M059J (cell line): ENCODE measurements around the gene DIS3L. TPM values are rescaled to one million over a fixed set of nuclear protein-coding genes. Genes with fewer than 3 reads are reported as not detected.
"Not testable (repeated sequence)": the region's sequence is repeated elsewhere in the genome, so short reads cannot be mapped to it uniquely, and the experiment has no call there.

Source experiments
- DNase-seq: peaks from one replicate; pipeline ENCODE4 v3.0.0-alpha.2; 2012; ENCODE audit warnings: low read depth
- total RNA-seq: library from RNA; depleted of rRNA; stranded (reverse); fragments of >200 nt; shearing (Covaris generic); gene quantifications from 2 replicates; pipeline ENCODE4 v1.2.3, GENCODE V29; 2014

The DIS3L gene
- total RNA-seq, 1 experiment from 2014 or later, result 9.9 TPM

DNA sequence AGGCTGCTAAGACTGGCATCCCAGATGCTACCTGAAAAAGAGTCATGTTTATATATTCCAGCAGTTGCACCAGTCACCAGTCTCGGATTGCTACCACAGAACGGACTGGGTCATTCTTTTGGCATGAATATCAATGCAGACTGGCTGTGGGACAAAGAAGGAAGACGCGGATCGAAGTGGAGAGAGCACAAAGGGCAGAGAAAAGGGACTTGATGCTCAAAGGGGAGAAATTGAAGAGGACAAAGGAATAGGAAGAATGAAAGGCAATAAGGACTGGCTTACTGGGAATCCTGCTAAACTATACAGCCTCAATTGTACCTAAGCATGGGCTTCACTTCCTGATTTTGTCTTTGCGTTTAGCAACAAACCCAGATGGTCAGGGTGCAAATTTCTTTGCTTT is 15.3 kb upstream of the DIS3L start:
- peak; percentile 27 for DNase-seq

DNA sequence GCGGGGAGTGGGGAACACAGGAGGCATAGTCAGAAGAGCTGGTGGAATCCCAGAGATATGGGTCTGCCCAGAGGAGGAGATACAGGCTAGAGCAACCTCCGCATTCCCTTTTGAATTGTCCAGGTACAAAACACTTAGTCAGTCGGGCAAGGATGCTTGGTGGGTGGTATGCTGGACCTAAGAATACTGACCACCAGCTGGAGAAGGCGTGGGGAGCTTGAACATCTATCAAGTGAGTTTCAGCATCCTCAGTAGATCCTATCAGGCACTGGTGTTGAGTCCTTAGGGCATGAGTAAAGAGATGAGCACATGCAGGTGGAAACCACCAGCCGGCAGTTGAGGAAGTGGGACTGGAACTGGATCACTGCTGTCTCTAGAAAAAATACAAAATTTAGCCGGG is 14.7 kb upstream of the DIS3L start:
- DNase-seq, result no peak

DNA sequence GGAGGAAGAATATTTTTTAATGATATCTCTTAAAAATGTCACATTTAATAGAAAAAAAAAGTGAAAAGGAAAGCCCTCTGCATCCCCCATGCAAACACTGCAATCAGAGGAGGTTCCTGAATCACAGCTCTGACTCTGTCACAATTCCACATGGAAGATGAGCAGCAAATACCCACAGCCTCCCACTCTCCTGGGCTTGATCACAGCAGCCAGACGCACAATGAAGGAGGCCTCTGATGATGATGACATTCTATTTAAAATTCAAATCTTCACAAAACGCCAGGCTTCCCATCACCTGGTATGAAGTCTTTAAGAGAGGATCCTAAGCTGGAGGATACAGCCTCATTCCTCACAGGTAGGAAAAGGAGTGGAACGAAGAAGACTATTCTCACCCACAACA is 9.1 kb upstream of the DIS3L start:
- no peak for DNase-seq

DNA sequence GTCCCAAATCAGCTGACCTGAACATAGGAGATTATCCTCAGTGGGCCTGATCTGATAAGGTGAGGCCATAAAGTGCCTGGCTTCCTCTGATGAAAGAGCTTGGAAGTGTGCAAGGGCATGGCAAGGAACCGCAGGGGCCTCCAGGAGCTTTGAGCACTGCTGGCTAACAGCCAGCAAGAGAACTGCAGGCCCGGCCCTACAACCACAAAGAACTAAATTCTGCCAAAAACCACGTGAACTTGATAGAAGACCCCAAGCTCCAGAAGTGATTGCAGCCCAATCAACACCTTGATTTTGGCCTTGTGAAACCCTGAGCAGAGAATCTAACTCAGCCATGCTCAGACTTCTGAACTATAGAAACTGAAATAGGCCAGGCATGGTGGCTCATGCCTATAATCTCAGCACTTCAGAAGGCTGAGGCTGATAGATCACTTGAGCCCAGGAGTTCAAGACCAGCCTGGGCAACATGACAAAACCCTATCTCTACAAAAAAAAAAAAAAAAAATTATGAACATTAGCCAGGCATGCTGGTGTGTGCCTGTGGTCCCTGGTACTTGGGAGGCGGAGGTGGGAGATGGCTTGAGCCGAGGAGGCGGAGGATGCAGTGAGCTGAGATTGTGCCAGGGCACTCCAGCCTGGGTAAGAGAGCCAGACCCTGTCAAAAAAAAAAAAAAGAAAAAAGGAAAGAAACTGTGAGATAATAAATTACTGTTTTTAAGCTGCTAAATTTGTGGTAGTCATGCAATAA is 7.7 kb upstream of the DIS3L start:
- DNase-seq, result no peak

DNA sequence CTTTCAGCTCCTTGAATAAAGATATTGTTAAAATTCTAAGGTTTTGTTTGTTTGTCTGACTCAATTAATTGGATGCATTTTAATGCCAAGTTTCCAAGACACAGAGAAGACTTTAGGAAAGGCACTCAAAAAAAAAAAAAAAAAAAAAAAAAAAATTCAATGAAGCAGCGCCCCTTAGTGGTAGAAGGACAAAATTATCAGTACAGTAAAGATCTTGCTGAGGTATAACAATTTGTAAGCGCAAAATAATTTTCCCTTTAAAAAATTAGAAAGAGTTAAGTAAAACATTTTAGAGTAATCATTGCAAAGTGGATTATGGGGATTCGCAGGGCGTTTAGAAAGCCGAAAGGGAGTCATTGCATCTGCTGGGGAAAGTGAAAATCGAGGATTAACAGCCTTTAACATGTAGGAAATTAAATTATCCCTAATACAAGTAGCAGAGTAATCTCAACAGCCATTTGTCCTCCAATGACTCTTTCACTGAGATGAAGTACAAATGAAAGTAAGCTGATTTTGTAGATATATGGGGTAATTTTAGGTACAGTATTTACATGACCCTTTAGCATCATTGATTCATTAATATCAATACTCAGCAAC is 5.8 kb upstream of the DIS3L start:
- DNase-seq, result peak; percentile 41

DNA sequence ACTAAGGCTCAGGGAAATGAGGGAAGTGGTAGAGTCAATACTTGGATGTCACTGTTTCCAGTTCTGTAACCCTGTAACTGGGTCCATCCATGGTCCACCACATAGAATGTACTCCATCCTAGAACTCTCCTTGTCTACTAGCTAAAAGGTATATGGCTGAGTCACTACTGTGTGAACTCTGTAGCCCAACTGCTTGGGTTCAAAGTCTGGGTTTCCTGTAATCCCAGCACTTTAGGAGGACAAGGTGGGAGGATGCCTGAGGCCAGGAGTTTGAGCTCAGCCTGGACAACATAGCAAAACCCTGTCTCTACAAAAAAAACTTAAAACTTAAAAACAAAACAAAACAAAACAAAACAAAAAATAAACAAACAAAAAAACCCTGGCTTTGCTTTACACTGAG is 5.3 kb upstream of the DIS3L start:
- DNase-seq, result no peak

DNA sequence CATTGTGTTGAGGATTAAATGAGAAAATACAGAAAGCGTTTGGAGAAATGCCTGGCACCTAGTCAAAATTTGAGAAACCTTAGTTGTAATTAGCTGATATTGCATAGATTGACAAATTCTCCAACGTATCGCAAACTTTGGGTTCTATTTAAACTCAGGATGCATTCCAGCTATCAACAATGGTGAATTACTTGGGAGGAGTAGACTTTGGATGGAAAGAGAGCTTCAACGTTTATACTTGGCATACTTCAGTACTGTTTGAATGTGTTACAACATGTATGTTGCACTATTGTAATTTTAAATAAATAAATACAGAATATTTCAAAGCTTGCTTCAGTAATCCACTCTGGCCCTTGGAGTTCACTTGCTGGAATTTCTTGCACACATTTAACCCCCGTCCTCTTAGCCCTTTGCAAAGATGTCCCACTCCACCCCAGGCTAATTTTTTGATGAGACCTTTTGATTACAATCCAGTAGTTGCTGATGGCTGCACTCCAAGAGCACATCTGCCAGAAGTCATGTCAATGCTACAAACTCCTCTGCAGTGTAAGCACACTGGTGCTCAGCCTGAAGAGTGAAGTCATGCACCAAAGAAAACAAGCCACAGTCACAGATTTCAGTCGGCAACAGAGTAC is 4.7 kb upstream of the DIS3L start:
- no peak for DNase-seq

DNA sequence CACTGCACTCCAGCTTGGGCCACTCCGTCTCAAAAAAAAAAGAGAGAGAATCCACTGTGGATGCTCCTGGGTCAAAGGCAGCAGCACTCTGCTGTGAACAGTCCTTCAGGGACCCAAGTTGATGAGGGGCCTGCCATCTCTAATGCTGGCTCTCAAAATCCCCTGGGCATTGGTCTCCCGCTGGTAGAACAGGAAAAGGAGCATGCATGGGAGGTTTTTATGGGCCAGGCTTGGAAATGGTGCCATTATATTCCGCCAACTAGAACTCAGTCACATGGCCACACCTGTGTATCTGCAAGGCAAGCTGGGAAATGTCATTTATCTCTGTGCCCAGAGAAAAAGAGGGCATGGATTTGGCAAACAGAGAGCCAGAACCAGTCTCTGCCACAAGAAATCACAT is 3.4 kb upstream of the DIS3L start:
- DNase-seq, result no peak

DNA sequence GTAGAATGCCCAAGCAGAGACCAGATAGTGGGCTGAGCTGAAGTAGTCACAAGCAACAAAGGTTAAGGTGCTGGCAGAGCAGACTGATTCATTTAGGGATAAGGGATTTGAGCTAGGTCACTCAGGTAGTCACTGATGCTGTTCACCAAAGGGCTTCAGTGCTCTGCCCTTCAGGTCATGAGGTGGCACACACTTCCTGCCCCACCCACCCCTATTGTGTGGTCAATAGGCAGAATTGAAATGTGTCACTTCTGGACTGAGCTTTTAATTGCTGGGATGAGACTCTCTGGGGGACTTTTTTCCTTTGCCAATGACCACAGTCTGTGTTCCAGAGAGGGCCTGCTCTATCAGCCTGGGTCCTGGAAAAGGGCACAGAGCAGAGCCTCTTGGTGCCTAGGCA is 2.9 kb upstream of the DIS3L start:
- DNase-seq, result no peak

DNA sequence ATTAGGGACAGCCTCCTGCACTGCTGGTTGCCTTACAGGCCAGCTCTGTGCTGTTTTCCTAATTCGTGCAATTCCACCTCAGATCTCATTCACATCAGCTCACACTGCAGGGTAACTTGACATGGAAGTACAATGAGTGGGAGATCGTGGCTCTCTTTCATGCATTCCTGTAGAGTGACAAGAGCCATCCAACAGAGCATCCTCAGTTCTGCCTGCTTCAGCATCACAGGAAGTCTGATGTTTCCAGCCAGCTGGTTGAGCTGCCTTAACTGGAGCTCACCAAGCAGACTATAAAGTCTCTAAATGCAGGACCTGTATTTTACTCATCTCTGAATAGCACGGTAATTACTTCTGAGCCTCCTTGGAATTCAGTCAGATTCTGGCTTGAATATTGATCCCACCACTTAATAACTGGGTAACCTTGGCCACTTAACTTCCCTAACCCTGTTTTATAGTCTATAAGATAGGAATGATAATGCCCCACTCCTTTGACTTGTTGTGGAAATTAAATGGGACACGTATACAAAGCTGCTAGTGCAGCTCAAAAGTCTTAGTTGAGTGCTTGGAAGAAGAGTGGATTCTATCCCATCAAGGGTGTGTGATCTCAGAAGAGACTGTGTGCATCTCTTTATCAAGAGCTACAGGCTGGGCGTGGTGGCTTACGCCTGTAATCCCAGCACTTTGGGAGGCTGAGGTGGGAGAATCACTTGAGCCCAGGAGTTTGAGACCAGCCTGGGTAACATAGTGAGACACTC is 1.4 kb upstream of the DIS3L start:
- no peak for DNase-seq

DNA sequence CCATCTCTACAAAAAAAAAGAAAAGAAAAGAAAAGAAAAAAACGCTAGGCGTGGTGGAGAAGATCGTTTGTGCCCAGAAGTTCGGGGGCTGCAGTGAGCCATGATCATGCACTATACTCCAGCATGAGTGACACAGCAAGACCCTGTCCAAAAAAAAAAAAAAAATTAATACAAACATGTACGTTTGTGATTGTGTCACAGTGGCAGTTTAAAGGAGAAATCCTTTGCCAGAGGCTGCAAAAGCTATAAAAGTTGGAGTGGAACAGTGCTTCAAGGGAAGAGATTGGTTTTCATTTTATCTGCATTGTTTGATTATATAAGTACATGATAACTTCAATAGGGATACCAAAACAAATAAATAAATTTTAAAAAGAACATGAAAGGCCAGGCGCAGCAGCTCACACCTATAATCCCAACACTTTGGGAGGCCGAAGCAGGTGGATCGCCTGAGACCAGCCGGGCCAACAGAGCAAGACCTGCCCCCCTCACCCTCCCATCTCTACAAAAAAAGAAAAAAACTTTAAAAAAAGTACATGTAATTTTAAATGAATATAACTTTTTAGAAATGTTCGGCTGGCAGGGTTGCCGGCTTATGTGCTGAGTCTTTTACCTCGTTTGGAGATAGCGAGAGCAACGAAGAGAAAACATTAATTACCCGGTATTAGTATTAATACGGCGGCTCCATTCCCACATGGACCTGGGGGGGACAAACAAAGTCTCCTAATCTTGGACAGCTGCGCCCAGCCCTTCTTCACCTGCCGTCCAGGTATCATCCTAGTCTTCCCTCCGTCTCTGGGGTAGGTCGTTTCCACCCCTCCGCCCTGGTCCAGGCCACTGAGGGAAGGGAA is 573 bp upstream of the DIS3L start:
- no peak for DNase-seq

DNA sequence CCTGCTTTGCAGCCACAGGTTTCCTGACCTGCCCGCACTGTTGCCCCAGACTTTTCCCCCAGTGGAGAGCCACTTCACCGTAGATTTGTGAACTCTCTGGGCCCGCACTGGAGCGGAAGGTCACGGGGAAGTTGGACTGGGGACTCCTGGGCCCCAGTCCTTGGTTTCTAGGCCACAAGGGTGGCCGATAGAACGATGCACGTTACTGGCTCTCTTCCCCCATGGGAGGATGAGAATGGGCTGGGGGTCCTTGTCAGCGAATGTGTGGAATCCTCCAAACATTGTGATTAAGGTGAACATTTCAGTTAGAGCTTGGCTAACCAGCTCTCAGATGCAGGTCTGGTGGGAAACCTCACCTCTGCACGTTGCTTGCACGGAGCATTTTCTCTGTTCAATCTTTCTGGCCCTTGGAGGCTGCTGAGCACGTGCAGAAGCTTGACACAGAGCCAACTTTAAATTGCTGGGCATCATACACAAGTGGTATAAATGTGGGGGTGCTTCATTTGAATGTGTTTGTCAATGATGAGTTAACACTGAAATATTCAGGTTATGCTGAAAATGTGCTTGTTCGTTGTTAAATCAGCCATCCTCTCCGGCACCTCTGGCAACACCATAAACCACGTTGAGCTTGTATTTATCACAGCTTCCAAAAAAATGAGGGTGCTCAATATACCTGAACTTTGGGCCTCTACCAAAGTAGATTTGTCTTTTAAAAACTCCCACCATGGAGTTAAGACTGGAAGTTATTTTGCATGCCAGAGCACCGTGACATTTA is 976 bp downstream of the DIS3L start:
- peak; percentile 87 for DNase-seq

DNA sequence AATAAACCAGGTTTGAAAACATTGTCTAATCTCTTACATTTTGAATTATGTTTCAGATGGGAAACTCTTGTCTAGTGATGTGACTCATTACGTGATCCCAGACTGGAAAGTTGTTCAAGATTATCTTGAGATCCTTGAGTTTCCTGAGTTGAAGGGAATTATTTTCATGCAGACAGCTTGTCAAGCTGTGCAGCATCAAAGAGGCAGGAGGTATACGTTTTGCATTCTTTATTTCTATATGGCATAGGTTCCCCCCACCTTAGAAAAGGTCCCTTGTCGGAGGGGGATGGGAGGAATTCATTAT is 1.5 kb downstream of the DIS3L start:
- DNase-seq, result peak; percentile 62

DNA sequence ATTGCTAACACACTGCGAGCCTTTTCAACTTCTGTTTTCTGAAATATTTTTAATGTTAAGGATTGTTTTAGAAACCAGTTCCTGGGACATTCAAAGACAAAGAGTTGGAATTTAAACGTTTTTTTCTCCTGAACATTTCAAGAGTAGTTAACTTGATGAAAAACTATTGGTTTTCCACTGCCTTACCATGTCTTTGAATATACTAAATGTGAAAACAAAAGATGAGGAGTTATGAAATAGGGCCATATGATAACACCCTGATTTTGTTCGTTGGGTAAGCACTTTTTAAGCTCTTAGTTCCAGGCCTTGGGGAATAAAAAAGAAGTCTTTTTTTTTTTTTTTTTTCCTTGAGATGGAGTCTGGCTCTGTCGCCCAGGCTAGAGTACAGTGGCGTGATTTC is 2.8 kb downstream of the DIS3L start:
- no peak for DNase-seq

DNA sequence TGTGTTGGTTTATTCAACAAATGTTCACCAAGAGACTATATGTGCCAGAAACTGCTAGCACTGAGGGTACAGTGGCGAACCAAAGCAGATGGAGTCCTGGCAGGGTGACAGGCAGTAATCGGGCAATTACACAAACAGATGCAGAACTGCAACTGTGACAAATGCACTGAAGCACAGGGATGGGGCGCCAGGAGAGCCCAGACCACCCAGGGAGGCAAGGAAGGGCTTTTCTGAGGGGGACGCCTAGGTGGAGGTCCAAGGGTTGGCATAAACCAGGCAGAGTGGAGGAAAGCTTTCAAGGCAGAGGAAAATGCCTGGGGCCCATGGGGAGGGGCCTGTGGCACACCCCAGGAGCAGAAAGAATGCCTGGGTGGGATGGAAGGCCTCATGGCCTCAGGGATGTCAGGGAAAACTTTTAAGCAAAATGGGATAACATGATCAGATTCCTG is 5.5 kb downstream of the DIS3L start:
- DNase-seq, result no peak

DNA sequence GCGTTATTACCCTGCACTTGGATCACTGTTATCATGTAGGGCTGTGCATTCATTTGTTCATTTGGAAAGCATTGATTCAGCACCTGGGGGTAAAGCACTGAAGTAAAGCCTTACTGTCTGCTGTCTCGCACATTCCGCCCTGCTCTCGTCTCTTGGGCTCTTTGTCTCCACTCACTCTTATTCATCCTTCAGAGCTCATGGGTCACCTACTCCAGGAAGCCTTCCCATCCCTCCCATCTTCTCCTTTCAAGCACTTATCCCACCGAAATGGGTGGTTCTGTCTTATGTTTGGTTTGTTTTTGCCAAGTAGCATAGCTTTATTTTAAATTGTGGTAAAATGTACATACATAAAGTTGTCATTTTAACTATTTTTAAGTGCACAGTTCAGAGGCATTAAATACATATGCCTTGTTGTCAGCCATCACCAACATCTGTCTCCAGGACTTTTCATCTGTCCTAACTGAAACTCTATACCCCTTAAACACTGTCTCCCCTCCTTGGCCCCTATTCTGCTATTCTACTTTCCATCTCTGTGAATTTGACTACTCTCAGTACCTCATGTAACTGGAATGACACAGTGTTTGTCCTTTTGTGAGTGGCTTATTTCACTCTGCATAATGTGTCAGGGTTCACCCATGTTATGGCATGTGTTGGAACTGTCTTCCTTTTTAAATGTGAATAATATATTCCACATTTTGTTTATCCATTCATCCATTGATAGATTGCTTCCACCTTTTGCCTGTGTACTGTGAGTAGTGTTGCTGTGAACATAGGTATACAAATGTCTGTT is 9.3 kb downstream of the DIS3L start:
- no peak for DNase-seq

DNA sequence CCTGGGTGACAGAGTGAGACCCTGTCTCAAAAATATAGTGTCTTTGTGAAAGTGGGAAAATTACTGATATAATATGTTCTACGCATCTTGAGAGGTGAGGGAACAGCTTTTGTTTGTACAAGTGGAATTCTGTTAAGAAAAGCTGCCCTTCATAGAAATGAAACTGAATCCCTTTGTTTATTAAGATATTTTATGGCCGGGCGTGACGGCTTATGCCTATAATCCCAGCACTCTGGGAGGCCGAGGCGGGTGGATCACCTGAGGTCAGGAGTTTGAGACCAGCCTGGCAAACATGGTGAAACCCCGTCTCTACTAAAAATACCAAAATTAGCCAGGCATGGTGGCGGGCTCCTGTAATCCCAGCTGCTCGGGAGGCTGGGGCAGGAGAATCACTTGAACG is 11.1 kb downstream of the DIS3L start:
- not testable (repeated sequence) for DNase-seq

DNA sequence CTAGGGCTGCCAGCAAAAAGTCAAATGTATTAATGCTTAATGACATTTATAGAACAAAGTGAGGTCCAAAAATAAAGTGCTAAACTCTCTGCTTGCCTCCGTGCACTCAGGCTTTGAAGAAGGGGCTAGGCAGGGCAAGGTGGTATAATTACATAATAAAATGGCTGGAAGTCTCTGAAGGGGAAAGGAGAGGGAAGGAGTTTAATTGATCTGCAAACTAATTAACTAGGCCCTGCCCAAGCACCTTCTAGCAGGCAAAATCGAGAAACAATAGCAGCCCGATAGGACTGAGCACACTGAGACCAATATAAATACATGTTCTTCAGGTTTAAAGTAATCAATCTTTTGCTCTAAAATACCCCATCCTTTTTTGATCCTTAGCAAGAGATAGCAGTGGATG is 13.0 kb downstream of the DIS3L start:
- DNase-seq, result no peak

DNA sequence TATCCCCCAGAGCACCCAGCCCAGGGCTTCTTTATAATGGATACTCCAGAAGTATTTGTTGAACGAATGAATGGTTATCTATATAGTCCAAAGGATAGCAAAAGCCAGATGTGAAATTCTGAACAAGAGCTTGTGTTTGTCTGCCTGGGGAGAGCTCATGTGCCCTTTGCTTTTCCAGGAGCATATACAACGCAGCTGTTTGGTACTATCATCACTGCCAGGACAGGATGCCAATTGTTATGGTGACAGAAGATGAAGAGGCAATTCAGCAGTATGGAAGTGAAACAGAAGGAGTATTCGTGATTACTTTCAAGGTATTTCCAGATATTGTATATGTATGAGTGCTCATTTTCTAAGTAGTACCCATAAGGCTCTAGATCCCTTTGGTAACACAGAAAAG is 15.2 kb downstream of the DIS3L start:
- no peak for DNase-seq

DNA sequence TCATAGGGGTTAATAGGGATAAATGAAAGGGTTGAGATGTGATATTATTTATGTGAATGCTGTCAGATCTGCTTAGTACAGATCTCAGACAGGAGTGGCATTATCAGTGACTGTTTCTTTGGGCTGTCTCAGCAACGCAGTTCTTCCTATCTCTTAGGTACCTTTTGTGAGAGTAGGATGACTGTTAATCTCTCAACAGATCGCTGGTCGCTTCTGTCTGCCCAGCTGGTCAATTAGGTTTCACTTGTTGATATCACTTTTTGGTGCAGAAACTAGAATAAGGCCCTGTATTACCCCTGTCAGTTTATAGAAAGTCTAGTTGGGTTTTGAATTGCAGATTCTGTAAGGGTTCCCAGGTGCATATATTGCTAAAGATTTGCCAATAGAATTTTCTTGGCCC is 16.5 kb downstream of the DIS3L start:
- no peak for DNase-seq
